ENCODE results near the gene BRD9. TPM values are rescaled to one million over a fixed set of nuclear protein-coding genes. Genes with fewer than 3 reads are reported as not detected.

BRD9 gene
- total and polyA plus RNA-seq, 2 of the 4 experiments (the other 2 are of a cell fraction), result 22.0 to 43.4 TPM

- Histone ChIP-seq H3K4me1 (ENCODE audit: control insufficient read depth, insufficient read depth, low read length) (no peaks in the 10 kb centered on the region), H2AFZ (replicated peaks; ENCODE audit: low read length, poor library complexity) (no peak overlapping the region), H3K4me3 (ENCODE audit: insufficient read depth, low read depth, low read length) (no peak overlapping the region), H3K4me2 (ENCODE audit: low read depth, low read length) (no peak overlapping the region), H3K79me1 (ENCODE audit: low read depth in 1 of 2, low read length in 2 of 2) (no peaks in the 10 kb centered on the region), H4K5ac (ENCODE audit: low read depth, low read length) (no peak overlapping the region), H2BK15ac (ENCODE audit: low read depth, low read length) (no peak overlapping the region), H2AK9ac (replicated peaks; ENCODE audit: low read depth, low read length, poor library complexity) (no peak overlapping the region), H3K9ac (ENCODE audit: low read depth, low read length) (no peak overlapping the region), H2BK5ac (ENCODE audit: low read depth, low read length, poor library complexity, severe bottlenecking) (no peak overlapping the region), H2BK120ac (ENCODE audit: low read depth, low read length) (no peak overlapping the region), H3K23ac (ENCODE audit: low read depth, low read length) (no peak overlapping the region), H3K27ac (ENCODE audit: insufficient read depth, low read length) (no peak overlapping the region), H3K4ac (ENCODE audit: low read depth, low read length) (no peak overlapping the region), H3K27me3 (ENCODE audit: control insufficient read depth, insufficient read depth, low read length) (peaks cover 4% of the 10 kb centered on the region; the same call in 1 of the 2 replicates), H2BK20ac (ENCODE audit: low read depth, low read length) (no peak overlapping the region), H3K9me1 (ENCODE audit: insufficient read depth, low read length) (no peaks in the 10 kb centered on the region), H4K91ac (ENCODE audit: insufficient read depth, low read depth, low read length) (no peak overlapping the region), H3K9me3 (ENCODE audit: control insufficient read depth, insufficient read depth, low read length) (peaks cover 4% of the 10 kb centered on the region; the same call in 1 of the 2 replicates), H4K8ac (ENCODE audit: low read depth in 2 of 2, low read length in 2 of 2) (no peak overlapping the region), H4K20me1 (ENCODE audit: insufficient read depth, low read length) (no peaks in the 10 kb centered on the region), H3K14ac (replicated peaks; ENCODE audit: low read depth, low read length) (no peak overlapping the region), H3K36me3 (ENCODE audit: control insufficient read depth, insufficient read depth, low read length) (no peaks in the 10 kb centered on the region), H3K56ac (ENCODE audit: extremely low read depth, insufficient read depth, low read length) (no peak overlapping the region), H2AK5ac (ENCODE audit: low read depth, low read length) (no peak overlapping the region), H3K18ac (ENCODE audit: low read depth, low read length) (no peak overlapping the region)
- ChIA-PET CTCF (no interaction called here), POLR2A (ENCODE audit: unreplicated experiment) (no interaction called here)
- no peak for ATAC-seq (ENCODE audit: low read depth)
- WGBS, 2 experiments (ENCODE audit: extremely low coverage in 2 of 2, insufficient read length in 1 of 2), result 56% methylated on average over 3 of the region's 3 CpGs; no CpG with 5 or more reads in 1 of the 2 experiments
- in situ Hi-C loops (cut with MboI; ENCODE audit: low sequenced_read_pairs) (no loop called here), dilution Hi-C loops (cut with HindIII; ENCODE audit: low sequenced_read_pairs, unreplicated experiment) (no loop called here), intact Hi-C loops (cut with micrococcal nuclease) (no loop called here)
- no peak for TF ChIP-seq RCOR1 (IDR thresholded peaks at IDR 0.05; ENCODE audit: insufficient replicate concordance, low read length)
- no peak for TF ChIP-seq SMC3 (IDR thresholded peaks at IDR 0.05; ENCODE audit: low read depth, low read length)
- TF ChIP-seq RFX5 (IDR thresholded peaks at IDR 0.05; ENCODE audit: low read depth, low read length), result no peak
- TF ChIP-seq CHD1 (IDR thresholded peaks at IDR 0.05; ENCODE audit: low read depth, low read length), result no peak
- TF ChIP-seq MAFK (IDR thresholded peaks at IDR 0.05; ENCODE audit: low read depth, low read length), result no peak
- no peak for TF ChIP-seq MXI1 (IDR thresholded peaks at IDR 0.05; ENCODE audit: borderline replicate concordance, low read depth, low read length)
- TF ChIP-seq FOS (IDR thresholded peaks at IDR 0.05; ENCODE audit: low read depth, low read length), result no peak
- BruUV-seq (replicated peaks), result no TSS peak
- DNase-seq, result no peak
Measured at GRCh38 chr5:819078-819477, 73.5 kb downstream of the BRD9 start.

Data from IMR-90 (cell line).